Lower leg skin (tissue), 4 donors: ENCODE data around the gene DGKQ. TPM values are rescaled to one million over a fixed set of nuclear protein-coding genes. Genes with fewer than 3 reads are reported as not detected.

ENCODE experiments used
- DNase-seq, 2 donors: peaks; one replicate each; pipeline ENCODE4 v3.0.0-alpha.2; 2019; ENCODE audit warnings: low spot score in 2 of 2
- H3K4me3 ChIP-seq: fragments of 200-600 bp; sonication (generic); 2 replicates; pipeline ENCODE4 v1.5.1; 2017; ENCODE audit warnings: mild to moderate bottlenecking, low read depth; ENCODE audit not compliant: poor library complexity, severe bottlenecking
- CTCF ChIP-seq, 3 donors: fragments of 450-650 bp; IDR thresholded peaks; one replicate each; pipeline ENCODE4 v1.5.1; 2016; ENCODE audit warnings: antibody characterized with exemption in 3 of 3, mild to moderate bottlenecking in 3 of 3, moderate library complexity in 2 of 3
- POLR2A ChIP-seq, 2 donors: fragments of 450-650 bp; IDR thresholded peaks; one replicate each; pipeline ENCODE4 v1.6.1; 2016 to 2017; ENCODE audit warnings: antibody characterized with exemption in 2 of 2, mild to moderate bottlenecking in 1 of 2, moderate library complexity in 1 of 2
- WGBS, 2 donors: methylation state at CpG; one replicate each; pipeline ENCODE4 v1.1.5; 2018; 5-methylcytosine and 5-hydroxymethylcytosine counted together
- intact Hi-C: fragments of 100-400 bp; cut with DNase I; formaldehyde crosslinking; loops from one replicate; pipeline ENCODE4 v1.15.0; 2023; ENCODE audit warnings: low total_unique reads
- total RNA-seq, 4 donors: library from RNA; depleted of rRNA; stranded (reverse); fragments of >200 nt; gene quantifications; one replicate each; pipeline ENCODE4 v1.1.0, GENCODE V29; 2016

The DGKQ gene
- total RNA-seq, 4 donors from 2014 or later: 18.4 to 30.7 (median 22.4) TPM

- TF ChIP-seq POLR2A (IDR thresholded peaks at IDR 0.05) (no peak), CTCF (IDR thresholded peaks at IDR 0.05) (no peak)
- no peak for DNase-seq
- no peak overlapping the region for H3K4me3 ChIP-seq
- 71 to 80% methylated on average over 7 to 9 of the region's 9 CpGs for WGBS, 2 donors
- intact Hi-C loops: no loop called here
Measured at GRCh38 chr4:1019320-1019719, 46.0 kb upstream of the DGKQ start.

GRCh38 chr4:1018147-1019020, 45.0 kb upstream of the DGKQ start:
- TF ChIP-seq CTCF (IDR thresholded peaks at IDR 0.05) (no peak), POLR2A (IDR thresholded peaks at IDR 0.05) (no peak)
- WGBS, 2 donors: 80 to 81% methylated on average over 21 to 28 of the region's 29 CpGs
- no peak overlapping the region for H3K4me3 ChIP-seq
- intact Hi-C loops: no loop called here
- no peak for DNase-seq

GRCh38 chr4:1017706-1018105, 44.3 kb upstream of the DGKQ start:
- WGBS, 2 donors: 85 to 89% methylated on average over 14 to 15 of the region's 15 CpGs
- intact Hi-C loops: no loop called here
- TF ChIP-seq POLR2A (IDR thresholded peaks at IDR 0.05) (no peak), CTCF (IDR thresholded peaks at IDR 0.05) (no peak)
- H3K4me3 ChIP-seq: no peak overlapping the region
- DNase-seq: no peak

GRCh38 chr4:1017211-1017610, 43.8 kb upstream of the DGKQ start:
- no peak overlapping the region for H3K4me3 ChIP-seq
- intact Hi-C loops: no loop called here
- no peak for TF ChIP-seq CTCF (IDR thresholded peaks at IDR 0.05)
- no peak for TF ChIP-seq POLR2A (IDR thresholded peaks at IDR 0.05)
- WGBS, 2 donors: 78 to 84% methylated on average over 8 to 16 of the region's 16 CpGs
- no peak for DNase-seq

- no peak overlapping the region for H3K4me3 ChIP-seq
- TF ChIP-seq CTCF (IDR thresholded peaks at IDR 0.05): no peak
- no peak for TF ChIP-seq POLR2A (IDR thresholded peaks at IDR 0.05)
- intact Hi-C loops: no loop called here
- no peak for DNase-seq
- 81 to 84% methylated on average over 8 to 10 of the region's 10 CpGs for WGBS, 2 donors
Measured at GRCh38 chr4:1015746-1016145, 42.4 kb upstream of the DGKQ start.
